ENCODE measurements around the gene SAT1. TPM values are rescaled to one million over a fixed set of nuclear protein-coding genes. Genes with fewer than 3 reads are reported as not detected.
A peak's percentile ranks its signal among the peaks of the same experiment; 100 is the strongest.

SAT1 gene
- total RNA-seq, 1 experiment from 2014 or later: 448 TPM

DNA sequence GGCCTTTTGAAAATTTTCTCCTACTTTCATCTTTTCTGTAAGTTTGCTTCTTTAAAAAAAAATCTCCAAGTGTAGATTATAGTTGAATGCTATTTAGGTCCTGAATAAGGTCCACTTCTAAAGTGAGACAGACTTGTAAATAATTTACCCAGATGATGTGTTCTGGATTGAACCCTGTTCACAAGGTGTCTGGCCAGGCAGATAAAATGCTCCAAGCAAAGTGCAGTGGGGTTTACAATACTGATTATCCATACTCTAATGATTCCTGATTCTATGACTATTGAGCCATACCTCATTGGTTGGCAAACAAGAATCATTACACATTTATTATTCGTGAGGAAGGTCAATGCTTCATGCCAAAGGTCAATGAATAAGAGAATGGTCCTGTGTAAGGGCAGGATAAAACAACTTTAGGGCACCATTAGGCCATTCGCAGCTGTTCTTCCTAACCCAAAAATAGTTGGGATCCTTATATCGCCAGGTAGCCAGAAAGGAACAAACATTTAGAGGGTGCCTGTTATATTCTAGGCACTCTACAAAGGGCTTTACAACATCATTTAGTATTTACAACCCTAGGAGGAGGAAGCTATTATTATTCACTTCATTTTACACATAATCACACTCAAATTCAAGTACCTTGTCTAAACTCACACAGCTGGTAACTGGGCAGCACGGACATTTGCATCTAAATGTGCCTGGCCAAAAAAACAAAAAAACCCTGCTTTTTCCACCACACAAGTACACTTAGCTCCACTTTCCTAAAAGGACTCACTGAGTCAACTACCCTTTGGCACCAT lies 18.6 kb upstream of the SAT1 start:
- CTCF ChIA-PET: no interaction called here
- no TSS peak for BruUV-seq (replicated peaks)

GRCh38 chrX:23765449-23765848 lies 17.5 kb upstream of the SAT1 start:
- no peak overlapping the region for H3K4me3 ChIP-seq (ENCODE audit: low read length)
- DNase-seq (peak; percentile 65), ATAC-seq (0 out of 2 replicates have a peak, but pooled peaks have one; percentile 29)
- no peaks in the 10 kb centered on the region for H3K4me1 ChIP-seq (ENCODE audit: insufficient read depth, low read length)
- H3K9me2 ChIP-seq (replicated peaks; ENCODE audit: low read length): no peaks in the 10 kb centered on the region
- H3K9me3 ChIP-seq (ENCODE audit: low read length): no peaks in the 10 kb centered on the region
- no TSS peak for BruUV-seq (replicated peaks)
- TF ChIP-seq EZH2phosphoT487 (IDR thresholded peaks at IDR 0.05; ENCODE audit: borderline replicate concordance, low read length): no peak
- no peak for TF ChIP-seq EZH2 (IDR thresholded peaks at IDR 0.05; ENCODE audit: low read length, unreplicated experiment)
- H4K20me1 ChIP-seq (ENCODE audit: low read length): no peaks in the 10 kb centered on the region
- peak overlapping the region; percentile 9; the same call in 1 of the 2 replicates for H3K27ac ChIP-seq (ENCODE audit: low read length)
- intact Hi-C loops (cut with micrococcal nuclease): no loop called here
- H3K36me3 ChIP-seq (ENCODE audit: low read depth, low read length): no peaks in the 10 kb centered on the region
- H3K27me3 ChIP-seq (ENCODE audit: low read length): no peaks in the 10 kb centered on the region
- no peaks in the 10 kb centered on the region for H3K79me2 ChIP-seq (ENCODE audit: low read length)
- CTCF ChIA-PET: no interaction called here
- H3K4me2 ChIP-seq (ENCODE audit: low read length): no peak overlapping the region
- H3F3A ChIP-seq (ENCODE audit: low read length, unreplicated experiment): no peaks in the 10 kb centered on the region
- H3K9ac ChIP-seq (ENCODE audit: low read length): no peak overlapping the region
- POLR2A ChIA-PET (ENCODE audit: unreplicated experiment): no interaction called here
- no peak overlapping the region for H2AFZ ChIP-seq (ENCODE audit: low read length)

More for the DNA sequence above, 18.6 kb upstream of the SAT1 start:
- ATAC-seq: no peak
- no peaks in the 10 kb centered on the region for H3K79me2 ChIP-seq (ENCODE audit: low read length)
- no peaks in the 10 kb centered on the region for H3K9me2 ChIP-seq (replicated peaks; ENCODE audit: low read length)
- no peaks in the 10 kb centered on the region for H3K36me3 ChIP-seq (ENCODE audit: low read depth, low read length)
- no peaks in the 10 kb centered on the region for H3K4me1 ChIP-seq (ENCODE audit: insufficient read depth, low read length)
- H3K4me2 ChIP-seq (ENCODE audit: low read length): no peak overlapping the region
- H3K27ac ChIP-seq (ENCODE audit: low read length): no peak overlapping the region
- no peak overlapping the region for H3K9ac ChIP-seq (ENCODE audit: low read length)
- POLR2A ChIA-PET (ENCODE audit: unreplicated experiment): no interaction called here
- intact Hi-C loops (cut with micrococcal nuclease): no loop called here
- no peak overlapping the region for H2AFZ ChIP-seq (ENCODE audit: low read length)
- no peaks in the 10 kb centered on the region for H3K9me3 ChIP-seq (ENCODE audit: low read length)
- H3F3A ChIP-seq (ENCODE audit: low read length, unreplicated experiment): no peaks in the 10 kb centered on the region
- no peak for DNase-seq
- H3K27me3 ChIP-seq (ENCODE audit: low read length): no peaks in the 10 kb centered on the region
- TF ChIP-seq, protein P1, sequence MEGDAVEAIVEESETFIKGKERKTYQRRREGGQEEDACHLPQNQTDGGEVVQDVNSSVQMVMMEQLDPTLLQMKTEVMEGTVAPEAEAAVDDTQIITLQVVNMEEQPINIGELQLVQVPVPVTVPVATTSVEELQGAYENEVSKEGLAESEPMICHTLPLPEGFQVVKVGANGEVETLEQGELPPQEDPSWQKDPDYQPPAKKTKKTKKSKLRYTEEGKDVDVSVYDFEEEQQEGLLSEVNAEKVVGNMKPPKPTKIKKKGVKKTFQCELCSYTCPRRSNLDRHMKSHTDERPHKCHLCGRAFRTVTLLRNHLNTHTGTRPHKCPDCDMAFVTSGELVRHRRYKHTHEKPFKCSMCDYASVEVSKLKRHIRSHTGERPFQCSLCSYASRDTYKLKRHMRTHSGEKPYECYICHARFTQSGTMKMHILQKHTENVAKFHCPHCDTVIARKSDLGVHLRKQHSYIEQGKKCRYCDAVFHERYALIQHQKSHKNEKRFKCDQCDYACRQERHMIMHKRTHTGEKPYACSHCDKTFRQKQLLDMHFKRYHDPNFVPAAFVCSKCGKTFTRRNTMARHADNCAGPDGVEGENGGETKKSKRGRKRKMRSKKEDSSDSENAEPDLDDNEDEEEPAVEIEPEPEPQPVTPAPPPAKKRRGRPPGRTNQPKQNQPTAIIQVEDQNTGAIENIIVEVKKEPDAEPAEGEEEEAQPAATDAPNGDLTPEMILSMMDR (conservative IDR thresholded peaks at IDR 0.05; ENCODE audit: low read depth, low read length): no peak
- TF ChIP-seq EZH2 (IDR thresholded peaks at IDR 0.05; ENCODE audit: low read length, unreplicated experiment): no peak
- no peak for TF ChIP-seq EZH2phosphoT487 (IDR thresholded peaks at IDR 0.05; ENCODE audit: borderline replicate concordance, low read length)
- H3K4me3 ChIP-seq (ENCODE audit: low read length): no peak overlapping the region
- H4K20me1 ChIP-seq (ENCODE audit: low read length): no peaks in the 10 kb centered on the region

DNA sequence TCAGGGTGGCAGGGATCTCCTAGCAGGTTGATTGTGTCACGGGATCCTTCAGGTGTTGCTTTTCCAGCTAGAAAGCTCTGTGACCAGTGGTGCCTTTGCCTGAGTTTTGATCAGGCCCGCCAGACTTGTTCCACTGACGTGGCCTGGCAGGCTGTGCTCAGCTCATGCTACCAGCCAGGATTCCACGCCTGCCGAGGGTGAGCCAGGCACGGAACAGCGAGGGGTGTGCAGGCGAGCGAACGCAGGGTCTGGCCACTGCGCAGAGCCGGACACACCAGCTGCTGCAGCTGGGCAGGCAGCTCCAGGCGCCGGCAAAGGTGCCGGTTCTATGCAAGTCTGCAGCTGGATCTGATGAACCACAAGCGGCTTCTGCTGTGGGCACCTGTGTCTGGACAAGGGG lies 17.1 kb upstream of the SAT1 start:
- Histone ChIP-seq H3K27me3 (ENCODE audit: low read length) (no peaks in the 10 kb centered on the region), H3K79me2 (ENCODE audit: low read length) (no peaks in the 10 kb centered on the region), H3K4me2 (ENCODE audit: low read length) (no peak overlapping the region), H3K4me3 (ENCODE audit: low read length) (no peak overlapping the region), H3K36me3 (ENCODE audit: low read depth, low read length) (no peaks in the 10 kb centered on the region), H3K4me1 (ENCODE audit: insufficient read depth, low read length) (no peaks in the 10 kb centered on the region), H3K9me2 (replicated peaks; ENCODE audit: low read length) (no peaks in the 10 kb centered on the region), H3K9me3 (ENCODE audit: low read length) (no peaks in the 10 kb centered on the region), H2AFZ (ENCODE audit: low read length) (no peak overlapping the region), H3K9ac (ENCODE audit: low read length) (no peak overlapping the region), H3K27ac (ENCODE audit: low read length) (peak overlapping the region; percentile 9; the same call in 1 of the 2 replicates), H3F3A (ENCODE audit: low read length, unreplicated experiment) (no peaks in the 10 kb centered on the region), H4K20me1 (ENCODE audit: low read length) (no peaks in the 10 kb centered on the region)
- intact Hi-C loops (cut with micrococcal nuclease): no loop called here
- no peak for ATAC-seq
- no peak for DNase-seq
- BruUV-seq (replicated peaks): no TSS peak
- ChIA-PET CTCF (no interaction called here), POLR2A (ENCODE audit: unreplicated experiment) (no interaction called here)
- TF ChIP-seq, protein P1 (conservative IDR thresholded peaks at IDR 0.05; ENCODE audit: low read depth, low read length): no peak
- TF ChIP-seq EZH2phosphoT487 (IDR thresholded peaks at IDR 0.05; ENCODE audit: borderline replicate concordance, low read length) (no peak), EZH2 (IDR thresholded peaks at IDR 0.05; ENCODE audit: low read length, unreplicated experiment) (no peak)

All from PC-3 (cell line).